GM19463 (cell line): Measurements from ENCODE around the gene ANKH.
"Not testable (repeated sequence)": the region's sequence is repeated elsewhere in the genome, so short reads cannot be mapped to it uniquely, and the experiment has no call there.

Experiments used
- ATAC-seq: cut with Tn5 transposase; IDR thresholded peaks from one replicate; pipeline ENCODE4 v1.9.1; 2021; ENCODE audit warnings: mild to moderate bottlenecking, moderate library complexity; ENCODE audit not compliant: unreplicated experiment

The ANKH gene

GRCh38 chr5:14830210-14831005 lies 41.2 kb downstream of the ANKH start:
- ATAC-seq = no peak

GRCh38 chr5:14829396-14829795 lies 42.2 kb downstream of the ANKH start:
- no peak for ATAC-seq

- no peak for ATAC-seq
These were observed 44.9 kb downstream of the ANKH start for GRCh38 chr5:14826714-14827113.

- ATAC-seq = no peak
These were observed 45.6 kb downstream of the ANKH start for GRCh38 chr5:14825977-14826376.

GRCh38 chr5:14824499-14824898 lies 47.1 kb downstream of the ANKH start:
- no peak for ATAC-seq

- no peak for ATAC-seq
These were observed 50.3 kb downstream of the ANKH start for GRCh38 chr5:14821100-14821845.

- ATAC-seq = no peak
These were observed 52.4 kb downstream of the ANKH start for GRCh38 chr5:14818931-14819790.

- ATAC-seq = not testable (repeated sequence)
These were observed 53.8 kb downstream of the ANKH start for GRCh38 chr5:14817762-14818136.

GRCh38 chr5:14816999-14817761 lies 54.4 kb downstream of the ANKH start:
- ATAC-seq = no peak

- ATAC-seq = no peak
These were observed 55.1 kb downstream of the ANKH start for GRCh38 chr5:14816374-14816998.

- ATAC-seq = no peak
These were observed 57.8 kb downstream of the ANKH start for GRCh38 chr5:14813747-14814146.

GRCh38 chr5:14812166-14812565 lies 59.4 kb downstream of the ANKH start:
- no peak for ATAC-seq

GRCh38 chr5:14810928-14811572 lies 60.5 kb downstream of the ANKH start:
- no peak for ATAC-seq

- no peak for ATAC-seq
These were observed 61.3 kb downstream of the ANKH start for GRCh38 chr5:14810282-14810681.

- peak; percentile 95 for ATAC-seq
These were observed 62.0 kb downstream of the ANKH start for GRCh38 chr5:14809369-14810155.

- ATAC-seq = no peak
These were observed 64.1 kb downstream of the ANKH start for GRCh38 chr5:14807471-14807870.

- no peak for ATAC-seq
These were observed 65.1 kb downstream of the ANKH start for GRCh38 chr5:14806456-14806855.

GRCh38 chr5:14802541-14802940 lies 69.0 kb downstream of the ANKH start:
- ATAC-seq = no peak

- no peak for ATAC-seq
These were observed 69.8 kb downstream of the ANKH start for GRCh38 chr5:14801792-14802191.
